K562 (cell line): ENCODE data around the gene FBRS. TPM values are rescaled to one million over a fixed set of nuclear protein-coding genes. Genes with fewer than 3 reads are reported as not detected.

ENCODE experiments used
- ATAC-seq: fragments of 200-7000 bp; cut with Tn5 transposase; 3 replicates; pipeline ENCODE4 v1.9.1; 2020; ENCODE audit warnings: moderate library complexity
- BruUV-seq: library from RNA; stranded (reverse); fragments of 400-500 nt; replicated peaks from 2 replicates; lab custom pipeline; 2021; lab: Mats Ljungman, UMichigan
- CTCF ChIA-PET: fragments of 300-600 bp; formaldehyde crosslinking; extraction: SDS; loops from one replicate; lab custom pipeline; 2021; ENCODE audit warnings: low intra/inter-chr PET ratio; lab: Yijun Ruan, JAX
- POLR2A ChIA-PET: fragments of 300-600, 350-650 bp; sonication (Branson Sonifier 250); formaldehyde crosslinking; extraction: SDS; loops from one replicate; lab custom pipeline; 2021; ENCODE audit warnings: antibody characterized with exemption, inconsistent platforms; lab: Yijun Ruan, JAX
- DNase-seq, 4 experiments: peaks; one replicate each; pipeline versions ENCODE4 v3.0.0 to v3.0.0-alpha.2; 2011 to 2018; ENCODE audit warnings: low spot score in 3 of 4, mixed read lengths in 3 of 4; ENCODE audit errors: extremely low read depth in 1 of 4
- FAIRE-seq: peaks from 2 replicates; lab custom pipeline; 2011; peaks lifted over from hg19 to GRCh38; lab: Jason Lieb, UNC
- H2AFZ ChIP-seq: 2 replicates; pipeline ENCODE4 v1.6.0; 2011; ENCODE audit warnings: low read depth, low read length, control low read depth, inconsistent platforms
- H3K27ac ChIP-seq: fragments of 200-600 bp; 3 replicates; pipeline ENCODE4 v1.8.0; 2011; ENCODE audit warnings: low read depth, mild to moderate bottlenecking, control low read depth, inconsistent platforms, low read length, moderate library complexity, mixed read lengths; ENCODE audit errors: extremely low read depth
- H3K27me3 ChIP-seq, 2 experiments: fragments of 300-600 bp in 1 of 2; 2 replicates in 1 of 2; 3 replicates in 1 of 2; pipeline versions ENCODE4 v1.6.0 to v1.8.0; 2011; ENCODE audit warnings: inconsistent platforms in 2 of 2, low read length in 2 of 2, mild to moderate bottlenecking in 1 of 2, mixed read lengths in 1 of 2, moderate library complexity in 1 of 2; ENCODE audit not compliant: control insufficient read depth in 2 of 2, insufficient read depth in 2 of 2
- H3K36me3 ChIP-seq: fragments of 300-600 bp; 3 replicates; pipeline ENCODE4 v1.8.0; 2011; ENCODE audit warnings: mild to moderate bottlenecking, low read length, inconsistent platforms; ENCODE audit not compliant: control insufficient read depth, insufficient read depth
- H3K4me1 ChIP-seq, 2 experiments: fragments of 200-600 bp in 1 of 2; replicated peaks in 1 of 2; 2 replicates in 1 of 2; 3 replicates in 1 of 2; pipeline versions ENCODE4 v1.5.1 to v1.8.0; 2011; ENCODE audit warnings: inconsistent platforms in 2 of 2, low read length in 2 of 2, mild to moderate bottlenecking in 1 of 2, mixed read lengths in 1 of 2, moderate library complexity in 1 of 2; ENCODE audit not compliant: control insufficient read depth in 2 of 2, insufficient read depth in 2 of 2
- H3K4me2 ChIP-seq: 2 replicates; pipeline ENCODE4 v1.6.1; 2011; ENCODE audit warnings: low read length, control low read depth, inconsistent platforms, mixed read lengths; ENCODE audit not compliant: insufficient read depth
- H3K4me3 ChIP-seq: fragments of 200-600 bp; sonication (generic), shearing (Covaris generic); 2 replicates; pipeline ENCODE4 v1.5.1; 2016; ENCODE audit warnings: control low read depth, inconsistent platforms
- H3K79me2 ChIP-seq: fragments of 200-600 bp; 3 replicates; pipeline ENCODE4 v1.8.0; 2011; ENCODE audit warnings: low read length, inconsistent platforms; ENCODE audit not compliant: control insufficient read depth, insufficient read depth
- H3K9ac ChIP-seq, 2 experiments: 2 replicates each; pipeline versions ENCODE4 v1.6.0 to v1.6.1; 2011; ENCODE audit warnings: low read depth in 2 of 2, low read length in 2 of 2, control low read depth in 1 of 2, inconsistent platforms in 1 of 2, mild to moderate bottlenecking in 1 of 2, mixed read lengths in 1 of 2; ENCODE audit not compliant: insufficient read depth in 1 of 2
- H3K9me1 ChIP-seq: one replicate; pipeline ENCODE4 v1.6.0; 2011; ENCODE audit warnings: inconsistent platforms, mild to moderate bottlenecking, low read length, moderate library complexity; ENCODE audit not compliant: control insufficient read depth, insufficient read depth
- H3K9me3 ChIP-seq: replicated peaks from 2 replicates; pipeline ENCODE4 v1.5.1; 2011; ENCODE audit warnings: low read depth, low read length, inconsistent platforms; ENCODE audit not compliant: control insufficient read depth, insufficient read depth
- H4K20me1 ChIP-seq: replicated peaks from 2 replicates; pipeline ENCODE4 v1.6.1; 2011; ENCODE audit warnings: low read length, inconsistent platforms, mixed read lengths; ENCODE audit not compliant: control insufficient read depth, insufficient read depth
- CBX8 ChIP-seq: fragments of 200-600 bp; sonication (generic); IDR thresholded peaks from 2 replicates; pipeline ENCODE4 v1.6.1; 2012; ENCODE audit warnings: borderline replicate concordance, mixed run types, low read depth, mild to moderate bottlenecking, moderate library complexity, mixed read lengths, low read length, control low read depth, inconsistent platforms; ENCODE audit not compliant: poor library complexity, severe bottlenecking; ENCODE audit errors: extremely low read depth
- CSDE1 ChIP-seq, 2 experiments: fragments of 450-650 bp; IDR thresholded peaks; 2 replicates each; pipeline ENCODE4 v1.6.1; 2016; ENCODE audit warnings: mild to moderate bottlenecking in 1 of 2
- EZH2 ChIP-seq: IDR thresholded peaks from 2 replicates; pipeline ENCODE4 v1.6.1; 2012; ENCODE audit warnings: low read depth, mild to moderate bottlenecking, inconsistent platforms, low read length, borderline replicate concordance
- IFI16 ChIP-seq: fragments of 250-450 bp; sonication (Bioruptor Pico); IDR thresholded peaks from 2 replicates; pipeline ENCODE4 v2.1.2; 2022; ENCODE audit warnings: mild to moderate bottlenecking, inconsistent platforms
- MAFK ChIP-seq: IDR thresholded peaks from 2 replicates; pipeline ENCODE4 v1.6.1; 2011; ENCODE audit warnings: low read length, improper control_type of control experiment
- POLR2A ChIP-seq: fragments of 450-650 bp; conservative IDR thresholded peaks from 2 replicates; pipeline ENCODE4 v1.6.1; 2016
- POLR2G ChIP-seq: fragments of 200-400 bp; formaldehyde crosslinking; IDR thresholded peaks from 2 replicates; pipeline ENCODE4 v1.6.1; 2017; ENCODE audit warnings: low read depth, mild to moderate bottlenecking, antibody characterized with exemption, low read length, moderate library complexity
- SAFB ChIP-seq: fragments of 200-400 bp; formaldehyde crosslinking; IDR thresholded peaks from 2 replicates; pipeline ENCODE4 v1.6.1; 2017; ENCODE audit warnings: low read depth, low read length, borderline replicate concordance
- SIX5 ChIP-seq, 2 experiments: IDR thresholded peaks; 2 replicates each; pipeline ENCODE4 v1.6.1; 2011; ENCODE audit warnings: low read length in 2 of 2, borderline replicate concordance in 1 of 2, low read depth in 1 of 2, mild to moderate bottlenecking in 1 of 2, moderate library complexity in 1 of 2; ENCODE audit not compliant: insufficient read depth in 1 of 2
- SNIP1 ChIP-seq: fragments of 450-650 bp; IDR thresholded peaks from 2 replicates; pipeline ENCODE4 v1.7.1; 2017; ENCODE audit warnings: low read depth, mild to moderate bottlenecking
- TAF15 ChIP-seq: fragments of 200-400 bp; formaldehyde crosslinking; IDR thresholded peaks from 2 replicates; pipeline ENCODE4 v1.6.1; 2017; ENCODE audit warnings: mild to moderate bottlenecking, low read depth, low read length, moderate library complexity
- WGBS: fragments of 100-300 bp; shearing (Covaris generic); methylation state at CpG from one replicate; pipeline ENCODE4 v1.1.6; 2016; ENCODE audit warnings: low coverage, mixed read lengths; ENCODE audit not compliant: insufficient coverage; ENCODE audit errors: missing lambda C conversion rate; 5-methylcytosine and 5-hydroxymethylcytosine counted together
- in situ Hi-C: fragments of 300-500 bp; cut with MboI; formaldehyde crosslinking; loops from 4 replicates; pipeline ENCODE4 v1.15.0; 2018; ENCODE audit warnings: inconsistent platforms, mixed read lengths
- intact Hi-C: fragments of 100-400 bp; cut with micrococcal nuclease; formaldehyde crosslinking; loops from 2 replicates; pipeline ENCODE4 v1.14.2; 2022
- polyA plus RNA-seq, 8 experiments: library from polyadenylated mRNA; depleted of rRNA in 4 of 8; stranded (reverse) in 5 of 8; unstranded in 3 of 8; fragments of >200 nt; fragmentation: Nextera tagmentation in 2 of 8; fragmentation: Illumina TruSeq in 1 of 8; extraction: Ambion mirVana in 2 of 8; extraction: Trizol in 1 of 8; gene quantifications; 2 replicates each; pipeline versions ENCODE4 v1.2.1 to v1.2.3, GENCODE V29; 2011 to 2014; ENCODE audit warnings: inconsistent platforms in 1 of 8, missing spikeins in 1 of 8
- total RNA-seq, 7 experiments: library from RNA; depleted of rRNA in 6 of 7; stranded (reverse); fragments of >200 nt in 6 of 7; fragmentation: Illumina TruSeq in 2 of 7; extraction: Trizol in 2 of 7; gene quantifications; 2 replicates each; pipeline versions ENCODE4 v1.2.1 to v1.2.3, GENCODE V29; 2011 to 2021; ENCODE audit warnings: low replicate concordance in 1 of 7
- TF ChIP-seq, protein P1 (sequence below): fragments of 250-450 bp; sonication (Bioruptor Pico); IDR thresholded peaks from 2 replicates; pipeline ENCODE4 v1.8.0; 2021; ENCODE audit warnings: moderate library complexity, mild to moderate bottlenecking, inconsistent platforms

FBRS gene
- total and polyA plus RNA-seq, 9 of the 15 experiments (the other 6 are each of a cell fraction or from before 2014, with no cell fraction given) = 0.32 to 59.5 (median 13.1) TPM

- no peak for TF ChIP-seq SNIP1
- TF ChIP-seq POLR2A = no peak
- no peak for TF ChIP-seq POLR2G
- no peak for TF ChIP-seq IFI16 (CRISPR knock-in tag)
- TF ChIP-seq, protein P1, sequence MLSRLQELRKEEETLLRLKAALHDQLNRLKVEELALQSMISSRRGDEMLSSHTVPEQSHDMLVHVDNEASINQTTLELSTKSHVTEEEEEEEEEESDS = no peak
- no peak for TF ChIP-seq CBX8
- no peak for TF ChIP-seq SIX5 (IDR thresholded peaks at IDR 0.05; ENCODE audit: borderline replicate concordance in 1 of 2, insufficient read depth in 1 of 2, low read depth in 1 of 2, low read length in 2 of 2)
- TF ChIP-seq CSDE1 (IDR thresholded peaks at IDR 0.05) = no peak
- no peak for TF ChIP-seq MAFK
- no peak for TF ChIP-seq EZH2
- no peak for TF ChIP-seq TAF15
- TF ChIP-seq SAFB = no peak
- peak overlapping the region; percentile 99 for H3K27ac ChIP-seq
- peak in 1 of 4 experiments; percentile 9 for DNase-seq
- peaks cover 4% of the 10 kb centered on the region for H3K9me1 ChIP-seq
- POLR2A ChIA-PET = interaction anchor here (0.5 to 2.2 kb wide), 6 partner anchors 11 to 543 kb away, joined by 3 to 11 read pairs (median 4); no protein-coding TSS in a partner anchor
- CTCF ChIA-PET = no interaction called here
- TSS peak; percentile 20 for BruUV-seq
- peaks cover 48% of the 10 kb centered on the region for H3K79me2 ChIP-seq
- H3K4me3 ChIP-seq = peak overlapping the region; percentile 90
- H2AFZ ChIP-seq = no peak overlapping the region
- WGBS = 54% methylated on average over 19 of the region's 21 CpGs
- H3K27me3 ChIP-seq = no peaks in the 10 kb centered on the region
- intact Hi-C loops (no loop called here), in situ Hi-C loops (no loop called here)
- H3K36me3 ChIP-seq = peaks cover 68% of the 10 kb centered on the region; the same call in 2 of the 3 replicates
- ATAC-seq = no peak
- H4K20me1 ChIP-seq = 0 out of 2 replicates have a peak, but pooled peaks cover 4% of the 10 kb centered on the region
- FAIRE-seq = no peak
- H3K9ac ChIP-seq = peak overlapping the region; percentile 97
- H3K4me2 ChIP-seq = peak overlapping the region; percentile 89
- H3K4me1 ChIP-seq = peaks cover 20 to 60% of the 10 kb centered on the region in 2 experiments; a peak in 4 of 5 replicates
- no peaks in the 10 kb centered on the region for H3K9me3 ChIP-seq
Observed at GRCh38 chr16:30660424-30661261, 2.4 kb downstream of the FBRS start.
